Natural killer cell (primary cell): Measurements from ENCODE around the gene STAT6. TPM values are rescaled to one million over a fixed set of nuclear protein-coding genes. Genes with fewer than 3 reads are reported as not detected.

Experiments
- ATAC-seq, 3 donors: fragments of 150-1000 bp in 2 of 3; fragments of 200-7000 bp in 1 of 3; cut with Tn5 transposase; 1 replicate in 1 of 3; 2 replicates in 2 of 3; pipeline ENCODE4 v1.10.0; 2021; ENCODE audit warnings: mild to moderate bottlenecking in 2 of 3, moderate library complexity in 2 of 3
- DNase-seq, 2 donors: peaks; one replicate each; pipeline versions ENCODE4 v3.0.0 to v3.0.0-alpha.2; 2013 to 2021; ENCODE audit warnings: mixed read lengths in 1 of 2
- H3K27ac ChIP-seq: one replicate; pipeline ENCODE4 v1.5.1; 2013; ENCODE audit warnings: mild to moderate bottlenecking, low read length
- H3K27me3 ChIP-seq: one replicate; pipeline ENCODE4 v1.6.1; 2013; ENCODE audit warnings: low read length; ENCODE audit not compliant: control insufficient read depth, insufficient read depth
- H3K36me3 ChIP-seq: one replicate; pipeline ENCODE4 v1.6.1; 2013; ENCODE audit warnings: low read length; ENCODE audit not compliant: control insufficient read depth, insufficient read depth
- H3K4me1 ChIP-seq: one replicate; pipeline ENCODE4 v1.6.1; 2013; ENCODE audit warnings: low read length; ENCODE audit not compliant: control insufficient read depth, insufficient read depth
- H3K4me3 ChIP-seq: one replicate; pipeline ENCODE4 v1.5.1; 2013; ENCODE audit warnings: low read length
- H3K9me3 ChIP-seq: one replicate; pipeline ENCODE4 v1.6.1; 2013; ENCODE audit warnings: low read length; ENCODE audit not compliant: control insufficient read depth, insufficient read depth
- H3K27ac Mint-ChIP-seq, 2 donors: one replicate each; pipeline ENCODE4 v1.8.0; 2022; ENCODE audit warnings: mild to moderate bottlenecking in 2 of 2, mixed read lengths in 2 of 2, moderate library complexity in 1 of 2
- H3K27me3 Mint-ChIP-seq, 2 donors: one replicate each; pipeline ENCODE4 v1.8.0; 2022; ENCODE audit warnings: low read depth in 2 of 2, mixed read lengths in 2 of 2
- H3K36me3 Mint-ChIP-seq: one replicate; pipeline ENCODE4 v1.8.0; 2022; ENCODE audit warnings: mixed read lengths
- H3K4me1 Mint-ChIP-seq, 2 donors: one replicate each; pipeline ENCODE4 v1.8.0; 2022; ENCODE audit warnings: mixed read lengths in 2 of 2
- H3K4me3 Mint-ChIP-seq: one replicate; pipeline ENCODE4 v1.8.0; 2022; ENCODE audit warnings: mild to moderate bottlenecking, moderate library complexity, mixed read lengths
- H3K9me3 Mint-ChIP-seq, 2 donors: one replicate each; pipeline ENCODE4 v1.8.0; 2022; ENCODE audit warnings: mixed read lengths in 2 of 2
- CTCF ChIP-seq: fragments of 200-600 bp; IDR thresholded peaks from one replicate; pipeline ENCODE4 v1.8.0; 2022; ENCODE audit warnings: antibody characterized with exemption
- WGBS: methylation state at CpG from one replicate; pipeline ENCODE4 v1.1.7; 2013; ENCODE audit warnings: missing lambda C conversion rate; ENCODE audit not compliant: insufficient coverage; 5-methylcytosine and 5-hydroxymethylcytosine counted together
- intact Hi-C: fragments of 100-400 bp; cut with micrococcal nuclease; formaldehyde crosslinking; loops from one replicate; pipeline ENCODE4 v1.14.2; 2022
- total RNA-seq, 4 donors: library from RNA; stranded (reverse); fragments of 120-200 nt in 1 of 4; gene quantifications; one replicate each; pipeline versions ENCODE4 v1.2.3 to v1.2.4, GENCODE V29; 2013 to 2022

Gene STAT6
- total RNA-seq, 3 donors from 2014 or later (not counting 1 experiment from before 2014, with no cell fraction given): 277 to 340 (median 319) TPM

- 93% methylated on average over 10 of the region's 11 CpGs for WGBS
- ATAC-seq: no peak
- Mint-ChIP-seq H3K27me3 (no peaks in the 10 kb centered on the region), H3K36me3 (no peaks in the 10 kb centered on the region), H3K27ac (peak overlapping the region; percentile 10 to 74), H3K4me3 (no peak overlapping the region), H3K4me1 (peaks cover 14 to 31% of the 10 kb centered on the region in 2 donors), H3K9me3 (no peaks in the 10 kb centered on the region)
- H3K36me3 ChIP-seq: peaks cover 60% of the 10 kb centered on the region
- TF ChIP-seq CTCF: no peak
- no peak for DNase-seq
- H3K9me3 ChIP-seq: no peaks in the 10 kb centered on the region
- no peaks in the 10 kb centered on the region for H3K27me3 ChIP-seq
- H3K4me1 ChIP-seq: peaks cover 24% of the 10 kb centered on the region
- no peak overlapping the region for H3K4me3 ChIP-seq
- H3K27ac ChIP-seq: no peak overlapping the region
- intact Hi-C loops: no loop called here
Observed at GRCh38 chr12:57099047-57099714, 12.0 kb downstream of the STAT6 start.

- no peaks in the 10 kb centered on the region for H3K27me3 Mint-ChIP-seq
- H3K9me3 ChIP-seq: no peaks in the 10 kb centered on the region
- no peak for TF ChIP-seq CTCF
- intact Hi-C loops: no loop called here
- H3K27ac Mint-ChIP-seq: peak overlapping the region; percentile 10 to 74
- peaks cover 12 to 29% of the 10 kb centered on the region in 2 donors for H3K4me1 Mint-ChIP-seq
- H3K4me1 ChIP-seq: peaks cover 29% of the 10 kb centered on the region
- no peaks in the 10 kb centered on the region for H3K27me3 ChIP-seq
- no peak overlapping the region for H3K4me3 Mint-ChIP-seq
- DNase-seq (no peak), ATAC-seq (no peak)
- H3K4me3 ChIP-seq: no peak overlapping the region
- 80% methylated on average over 1 of the region's 1 CpG for WGBS
- H3K36me3 Mint-ChIP-seq: no peaks in the 10 kb centered on the region
- H3K27ac ChIP-seq: no peak overlapping the region
- no peaks in the 10 kb centered on the region for H3K9me3 Mint-ChIP-seq
- peaks cover 56% of the 10 kb centered on the region for H3K36me3 ChIP-seq
Observed at GRCh38 chr12:57098546-57098945, 12.6 kb downstream of the STAT6 start.

GRCh38 chr12:57097554-57097835, 13.7 kb downstream of the STAT6 start:
- intact Hi-C loops: no loop called here
- Histone ChIP-seq H3K4me1 (peaks cover 23% of the 10 kb centered on the region), H3K4me3 (no peak overlapping the region), H3K36me3 (peaks cover 56% of the 10 kb centered on the region), H3K27ac (no peak overlapping the region), H3K9me3 (no peaks in the 10 kb centered on the region), H3K27me3 (no peaks in the 10 kb centered on the region)
- DNase-seq (no peak), ATAC-seq (no peak)
- Mint-ChIP-seq H3K36me3 (no peaks in the 10 kb centered on the region), H3K27me3 (no peaks in the 10 kb centered on the region), H3K9me3 (no peaks in the 10 kb centered on the region), H3K4me1 (peaks cover 14 to 31% of the 10 kb centered on the region in 2 donors), H3K27ac (peak overlapping the region in 1 of 2 donors; percentile 82), H3K4me3 (no peak overlapping the region)
- 93% methylated on average over 8 of the region's 8 CpGs for WGBS
- no peak for TF ChIP-seq CTCF
